Lung (tissue), 12 donors: ENCODE data around the gene ASTN1. TPM values are rescaled to one million over a fixed set of nuclear protein-coding genes. Genes with fewer than 3 reads are reported as not detected.
A peak's percentile ranks its signal among the peaks of the same experiment; 100 is the strongest.

Source experiments
- ATAC-seq: fragments of 200-7000 bp; cut with Tn5 transposase; one replicate; pipeline ENCODE4 v1.9.1; 2020; ENCODE audit warnings: moderate number of reproducible peaks; ENCODE audit not compliant: insufficient read depth, low FRiP score
- DNase-seq, 3 donors: peaks; one replicate each; pipeline ENCODE4 v3.0.0-alpha.2; 2013 to 2017
- H3K27ac ChIP-seq, 2 donors: one replicate each; pipeline ENCODE4 v1.5.1; 2013; ENCODE audit warnings: mild to moderate bottlenecking in 2 of 2, moderate library complexity in 2 of 2, control low read depth in 1 of 2, inconsistent platforms in 1 of 2, low read depth in 1 of 2, low read length in 1 of 2
- H3K27me3 ChIP-seq, 3 donors: one replicate each; pipeline ENCODE4 v1.5.1; 2013; ENCODE audit warnings: low read length in 2 of 3; ENCODE audit not compliant: control insufficient read depth in 3 of 3, insufficient read depth in 3 of 3
- H3K36me3 ChIP-seq, 4 donors: one replicate each; pipeline ENCODE4 v1.5.1; 2013; ENCODE audit warnings: low read length in 4 of 4, mild to moderate bottlenecking in 1 of 4, moderate library complexity in 1 of 4; ENCODE audit not compliant: control insufficient read depth in 4 of 4, insufficient read depth in 4 of 4
- H3K4me1 ChIP-seq, 5 donors: one replicate each; pipeline ENCODE4 v1.5.1; 2013; ENCODE audit warnings: low read length in 5 of 5, mild to moderate bottlenecking in 2 of 5, moderate library complexity in 1 of 5; ENCODE audit not compliant: control insufficient read depth in 5 of 5, insufficient read depth in 5 of 5
- H3K4me3 ChIP-seq: one replicate; pipeline ENCODE4 v1.5.1; 2013; ENCODE audit warnings: mild to moderate bottlenecking, control low read depth, moderate library complexity
- H3K9ac ChIP-seq, 2 donors: one replicate each; pipeline ENCODE4 v1.5.1; 2013; ENCODE audit warnings: low read length in 2 of 2, control low read depth in 1 of 2; ENCODE audit not compliant: insufficient read depth in 1 of 2
- H3K9me3 ChIP-seq, 4 donors: one replicate each; pipeline ENCODE4 v1.5.1; 2013; ENCODE audit warnings: low read length in 3 of 4, mild to moderate bottlenecking in 1 of 4, moderate library complexity in 1 of 4; ENCODE audit not compliant: control insufficient read depth in 4 of 4, insufficient read depth in 3 of 4
- WGBS, 2 donors: extraction: QIAGEN DNeasy Blood & Tissue Kit; methylation state at CpG; one replicate each; pipeline ENCODE4 v1.1.7; 2013; 5-methylcytosine and 5-hydroxymethylcytosine counted together
- polyA plus RNA-seq, 2 donors: library from polyadenylated mRNA; stranded (reverse); fragments of 200-250 nt; gene quantifications; one replicate each; pipeline ENCODE4 v1.2.1, GENCODE V29; 2013
- total RNA-seq, 2 donors: library from RNA; depleted of rRNA in 1 of 2; stranded (reverse); fragments of >200 nt in 1 of 2; gene quantifications; one replicate each; pipeline ENCODE4 v1.2.1, GENCODE V29; 2014 to 2021
- TF ChIP-seq, protein P1 (sequence below): IDR thresholded peaks from 2 replicates; pipeline ENCODE4 v1.5.1; 2012; ENCODE audit warnings: mild to moderate bottlenecking; ENCODE audit errors: control extremely low read depth, extremely low read depth
- donor health status: control.
- donor health status: control.
- donor health status: Bipolar disorder and iron deficiency.
- donor health status: healthy.
- donor health status: DM: yes; HTN: yes; CAD: no.

The ASTN1 gene
- total and polyA plus RNA-seq, 4 donors, result 0.03 to 3.6 (median 0.08) TPM

- ATAC-seq, result peak; percentile 11
- H3K4me1 ChIP-seq, result peaks cover 0 to 2% (median 0%) of the 10 kb centered on the region in 5 donors
- DNase-seq, result peak in 2 of 3 donors; percentile 22 to 63
- no peak overlapping the region for H3K4me3 ChIP-seq
- no peak overlapping the region for H3K9ac ChIP-seq
- no peaks in the 10 kb centered on the region for H3K27me3 ChIP-seq
- H3K27ac ChIP-seq, result peak overlapping the region in 1 of 2 donors; percentile 24
- whole genome bisulfite sequencing, 2 donors, result 66 to 82% methylated on average over 7 of the region's 7 CpGs
- no peaks in the 10 kb centered on the region for H3K9me3 ChIP-seq
- H3K36me3 ChIP-seq, result no peaks in the 10 kb centered on the region
- TF ChIP-seq, protein P1, sequence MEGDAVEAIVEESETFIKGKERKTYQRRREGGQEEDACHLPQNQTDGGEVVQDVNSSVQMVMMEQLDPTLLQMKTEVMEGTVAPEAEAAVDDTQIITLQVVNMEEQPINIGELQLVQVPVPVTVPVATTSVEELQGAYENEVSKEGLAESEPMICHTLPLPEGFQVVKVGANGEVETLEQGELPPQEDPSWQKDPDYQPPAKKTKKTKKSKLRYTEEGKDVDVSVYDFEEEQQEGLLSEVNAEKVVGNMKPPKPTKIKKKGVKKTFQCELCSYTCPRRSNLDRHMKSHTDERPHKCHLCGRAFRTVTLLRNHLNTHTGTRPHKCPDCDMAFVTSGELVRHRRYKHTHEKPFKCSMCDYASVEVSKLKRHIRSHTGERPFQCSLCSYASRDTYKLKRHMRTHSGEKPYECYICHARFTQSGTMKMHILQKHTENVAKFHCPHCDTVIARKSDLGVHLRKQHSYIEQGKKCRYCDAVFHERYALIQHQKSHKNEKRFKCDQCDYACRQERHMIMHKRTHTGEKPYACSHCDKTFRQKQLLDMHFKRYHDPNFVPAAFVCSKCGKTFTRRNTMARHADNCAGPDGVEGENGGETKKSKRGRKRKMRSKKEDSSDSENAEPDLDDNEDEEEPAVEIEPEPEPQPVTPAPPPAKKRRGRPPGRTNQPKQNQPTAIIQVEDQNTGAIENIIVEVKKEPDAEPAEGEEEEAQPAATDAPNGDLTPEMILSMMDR, result no peak
Observed at GRCh38 chr1:176932114-176933104, 232.1 kb downstream of the ASTN1 start.

GRCh38 chr1:176931526-176931925, 233.0 kb downstream of the ASTN1 start:
- H3K9ac ChIP-seq, result no peak overlapping the region
- no peak for DNase-seq
- TF ChIP-seq, protein P1, result no peak
- H3K27me3 ChIP-seq, result no peaks in the 10 kb centered on the region
- no peak overlapping the region for H3K27ac ChIP-seq
- no peak overlapping the region for H3K4me3 ChIP-seq
- 84 to 93% methylated on average over 1 of the region's 1 CpG for WGBS, 2 donors
- ATAC-seq, result no peak
- peaks cover 0 to 2% (median 0%) of the 10 kb centered on the region in 5 donors for H3K4me1 ChIP-seq
- no peaks in the 10 kb centered on the region for H3K36me3 ChIP-seq
- H3K9me3 ChIP-seq, result no peaks in the 10 kb centered on the region

DNA sequence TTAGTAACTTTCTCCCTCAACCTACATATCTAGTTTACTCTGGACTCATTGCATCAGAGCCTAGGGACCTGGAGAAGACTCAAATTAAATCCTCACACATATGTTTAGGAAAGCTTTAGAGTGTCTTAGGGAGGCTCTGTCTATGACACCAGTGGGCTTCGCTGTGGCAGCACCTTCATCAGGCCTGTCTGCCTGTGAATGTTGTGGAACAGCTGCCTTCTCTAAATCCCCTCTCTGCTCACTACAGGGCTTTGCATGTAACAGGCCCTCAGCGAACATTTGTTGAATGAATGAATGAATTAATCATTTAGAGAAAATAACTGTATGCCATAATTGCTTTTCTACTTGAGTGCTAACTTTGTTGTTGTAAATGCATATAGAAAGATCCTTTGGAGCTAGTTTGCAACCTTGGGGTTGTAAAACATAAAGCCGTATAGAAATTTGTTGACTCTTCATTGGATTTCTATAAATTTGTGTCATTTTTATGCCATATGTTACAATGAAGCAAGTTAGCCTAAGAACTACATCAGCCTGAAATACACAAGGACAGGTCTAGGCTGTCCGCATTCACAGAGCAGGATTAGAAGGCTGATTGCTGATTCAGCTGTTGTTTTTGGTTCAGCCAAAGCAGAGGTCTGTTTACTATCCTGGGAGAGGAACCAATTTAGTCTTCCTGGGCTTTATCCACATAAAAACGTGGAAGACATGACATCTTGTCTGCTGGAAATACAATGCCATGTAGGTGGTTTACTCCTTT, 238.0 kb downstream of the ASTN1 start:
- H3K4me3 ChIP-seq, result no peak overlapping the region
- H3K36me3 ChIP-seq, result no peaks in the 10 kb centered on the region
- WGBS, 2 donors, result 76 to 80% methylated on average over 5 of the region's 5 CpGs
- H3K9ac ChIP-seq, result no peak overlapping the region
- TF ChIP-seq, protein P1, result no peak
- no peaks in the 10 kb centered on the region for H3K27me3 ChIP-seq
- ATAC-seq, result no peak
- H3K27ac ChIP-seq, result no peak overlapping the region
- no peaks in the 10 kb centered on the region for H3K4me1 ChIP-seq
- DNase-seq, result no peak
- no peaks in the 10 kb centered on the region for H3K9me3 ChIP-seq
